H1 (cell line): ENCODE results near the gene RNPEPL1. TPM values are rescaled to one million over a fixed set of nuclear protein-coding genes. Genes with fewer than 3 reads are reported as not detected.

Source experiments
- BACH1 ChIP-seq: IDR thresholded peaks from 2 replicates; pipeline ENCODE4 v1.6.1; 2012; ENCODE audit warnings: low read length, improper control_type of control experiment
- EP300 ChIP-seq, 2 experiments: IDR thresholded peaks; 1 replicate in 1 of 2; 2 replicates in 1 of 2; pipeline ENCODE4 v1.6.1; 2011 to 2012; ENCODE audit warnings: low read depth in 2 of 2, low read length in 2 of 2, mild to moderate bottlenecking in 2 of 2, borderline replicate concordance in 1 of 2, inconsistent platforms in 1 of 2, moderate library complexity in 1 of 2
- GTF2F1 ChIP-seq: IDR thresholded peaks from 2 replicates; pipeline ENCODE4 v1.6.1; 2012; ENCODE audit warnings: low read depth, low read length, improper control_type of control experiment, borderline replicate concordance
- KDM5A ChIP-seq: fragments of 200-600 bp; IDR thresholded peaks from 2 replicates; pipeline ENCODE4 v1.7.1; 2012; ENCODE audit warnings: mild to moderate bottlenecking, low read length, inconsistent platforms, mixed read lengths
- MAFK ChIP-seq: IDR thresholded peaks from 2 replicates; pipeline ENCODE4 v1.6.1; 2012; ENCODE audit warnings: low read depth, mild to moderate bottlenecking, improper control_type of control experiment, low read length
- NANOG ChIP-seq: IDR thresholded peaks from 2 replicates; pipeline ENCODE4 v1.6.1; 2011; ENCODE audit warnings: low read length, low read depth, mild to moderate bottlenecking, inconsistent platforms; ENCODE audit not compliant: insufficient read depth, poor library complexity, severe bottlenecking
- POLR2A ChIP-seq, 2 experiments: IDR thresholded peaks; 1 replicate in 1 of 2; 2 replicates in 1 of 2; pipeline ENCODE4 v1.6.1; 2011; ENCODE audit warnings: low read depth in 2 of 2, low read length in 2 of 2, mild to moderate bottlenecking in 2 of 2; ENCODE audit errors: control extremely low read depth in 1 of 2
- SP1 ChIP-seq: IDR thresholded peaks from 2 replicates; pipeline ENCODE4 v1.6.1; 2011; ENCODE audit warnings: low read depth, low read length
- polyA plus RNA-seq, 7 experiments: library from polyadenylated mRNA; depleted of rRNA in 3 of 7; stranded (reverse) in 5 of 7; unstranded in 2 of 7; fragments of >200 nt in 5 of 7; fragments of 200-250 nt in 2 of 7; gene quantifications; 1 replicate in 5 of 7; 2 replicates in 1 of 7; 4 replicates in 1 of 7; pipeline versions ENCODE4 v1.2.1 to v1.2.3, GENCODE V29; 2011 to 2013; ENCODE audit warnings: missing spikeins in 2 of 7, mixed read lengths in 2 of 7
- total RNA-seq: library from RNA; stranded (reverse); fragmentation: NEBNext Ultra II Directional; extraction: Animal tissue kit (Norgen Biotek cat#: 25700); gene quantifications from 2 replicates; pipeline ENCODE4 v1.2.1, GENCODE V29; 2021

RNPEPL1 gene
- total and polyA plus RNA-seq, 2 of the 8 experiments (the other 6 are each of a cell fraction or from before 2014, with no cell fraction given): 9.0 to 11.3 TPM

GRCh38 chr2:240555541-240556250 is 12.6 kb upstream of the RNPEPL1 start (continued):
- TF ChIP-seq KDM5A (no peak), BACH1 (no peak), POLR2A (IDR thresholded peaks at IDR 0.05; ENCODE audit: control extremely low read depth in 1 of 2, low read depth in 2 of 2, low read length in 2 of 2) (no peak), NANOG (no peak), EP300 (IDR thresholded peaks at IDR 0.05; ENCODE audit: borderline replicate concordance in 1 of 2, low read depth in 2 of 2, low read length in 2 of 2) (no peak), SP1 (no peak), MAFK (no peak), GTF2F1 (no peak)
